Measurements from ENCODE around the gene ITGB6. TPM values are rescaled to one million over a fixed set of nuclear protein-coding genes. Genes with fewer than 3 reads are reported as not detected.

Gene ITGB6
- polyA plus RNA-seq, 2 of the 4 experiments (the other 2 are of a cell fraction) = 4.2 to 5.0 TPM

DNA sequence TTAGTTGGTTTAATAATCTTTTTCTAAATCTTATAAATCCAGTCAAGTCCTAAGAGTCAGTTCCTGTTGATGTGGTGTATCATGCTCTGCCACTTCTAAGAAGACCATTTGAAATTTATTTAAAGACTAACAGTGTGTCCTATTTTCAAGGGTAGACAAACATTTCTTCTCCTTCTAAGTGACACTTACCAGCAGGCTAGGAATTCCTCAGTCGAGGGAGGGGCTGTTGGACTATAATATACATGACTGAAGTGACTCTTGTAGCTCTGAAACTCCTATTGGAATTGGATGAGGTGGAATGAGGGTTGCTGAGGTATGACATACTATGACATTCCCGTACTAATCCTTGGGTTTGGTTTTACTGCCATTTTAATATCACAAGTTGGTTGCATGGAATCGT is 30.6 kb downstream of the ITGB6 start:
- Histone ChIP-seq H3K9me3 (no peaks in the 10 kb centered on the region), H3K4me1 (peaks cover 11% of the 10 kb centered on the region), H3K4me3 (no peak overlapping the region), H3K4me2 (no peak overlapping the region), H3K27ac (no peak overlapping the region)
- no peak for ATAC-seq
- TF ChIP-seq TFCP2L1 (CRISPR knock-in tag; IDR thresholded peaks at IDR 0.05) = no peak
- TF ChIP-seq, protein P1, sequence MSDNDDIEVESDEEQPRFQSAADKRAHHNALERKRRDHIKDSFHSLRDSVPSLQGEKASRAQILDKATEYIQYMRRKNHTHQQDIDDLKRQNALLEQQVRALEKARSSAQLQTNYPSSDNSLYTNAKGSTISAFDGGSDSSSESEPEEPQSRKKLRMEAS (IDR thresholded peaks at IDR 0.05) = no peak
- TF ChIP-seq ZC3H11A (IDR thresholded peaks at IDR 0.05) = no peak
- no peak for TF ChIP-seq ZFP36 (IDR thresholded peaks at IDR 0.05; ENCODE audit: borderline replicate concordance, partially characterized antibody)
- TF ChIP-seq SMC3 (IDR thresholded peaks at IDR 0.05) = no peak
- TF ChIP-seq BHLHE40 (IDR thresholded peaks at IDR 0.05; ENCODE audit: low read depth, low read length) = no peak
- TF ChIP-seq POLR2AphosphoS2 (conservative IDR thresholded peaks at IDR 0.05; ENCODE audit: low read length) = no peak
- TF ChIP-seq TP53 (CRISPR knock-in tag; IDR thresholded peaks at IDR 0.05) = no peak
- no peak for TF ChIP-seq MAZ (IDR thresholded peaks at IDR 0.05; ENCODE audit: borderline replicate concordance, low read depth, low read length)
- no peak for TF ChIP-seq NFE2L2 (conservative IDR thresholded peaks at IDR 0.05; ENCODE audit: low read length)
- TF ChIP-seq, protein P2, sequence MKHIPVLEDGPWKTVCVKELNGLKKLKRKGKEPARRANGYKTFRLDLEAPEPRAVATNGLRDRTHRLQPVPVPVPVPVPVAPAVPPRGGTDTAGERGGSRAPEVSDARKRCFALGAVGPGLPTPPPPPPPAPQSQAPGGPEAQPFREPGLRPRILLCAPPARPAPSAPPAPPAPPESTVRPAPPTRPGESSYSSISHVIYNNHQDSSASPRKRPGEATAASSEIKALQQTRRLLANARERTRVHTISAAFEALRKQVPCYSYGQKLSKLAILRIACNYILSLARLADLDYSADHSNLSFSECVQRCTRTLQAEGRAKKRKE (CRISPR knock-in tag; IDR thresholded peaks at IDR 0.05; ENCODE audit: low read depth) = no peak
- no peak for TF ChIP-seq EHF (CRISPR knock-in tag; IDR thresholded peaks at IDR 0.05)
- no peak for TF ChIP-seq JUNB (IDR thresholded peaks at IDR 0.05)
- no peak for TF ChIP-seq HOXA7 (CRISPR knock-in tag; IDR thresholded peaks at IDR 0.05)
- no peak for TF ChIP-seq RAD21 (conservative IDR thresholded peaks at IDR 0.05 in 1 of 2, IDR thresholded peaks at IDR 0.05 in 1 of 2)
- no peak for TF ChIP-seq FOXS1 (CRISPR knock-in tag; IDR thresholded peaks at IDR 0.05)
- TF ChIP-seq, protein P3, sequence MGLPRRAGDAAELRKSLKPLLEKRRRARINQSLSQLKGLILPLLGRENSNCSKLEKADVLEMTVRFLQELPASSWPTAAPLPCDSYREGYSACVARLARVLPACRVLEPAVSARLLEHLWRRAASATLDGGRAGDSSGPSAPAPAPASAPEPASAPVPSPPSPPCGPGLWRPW (IDR thresholded peaks at IDR 0.05) = no peak
- no peak for TF ChIP-seq KDM5A (IDR thresholded peaks at IDR 0.05)
- TF ChIP-seq RFX5 (IDR thresholded peaks at IDR 0.05) = no peak
- no peak for FAIRE-seq
- CTCF ChIA-PET = interaction anchor here (1.3 to 1.4 kb wide), 2 partner anchors 9 to 11 kb away, joined by 4 to 6 read pairs; no protein-coding TSS in a partner anchor
- POLR2A ChIA-PET = no interaction called here
- WGBS (ENCODE audit: missing lambda C conversion rate) = 59% methylated on average over 3 of the region's 3 CpGs
- no peak for DNase-seq (ENCODE audit: low read depth in 1 of 2, low spot score in 1 of 2)

DNA sequence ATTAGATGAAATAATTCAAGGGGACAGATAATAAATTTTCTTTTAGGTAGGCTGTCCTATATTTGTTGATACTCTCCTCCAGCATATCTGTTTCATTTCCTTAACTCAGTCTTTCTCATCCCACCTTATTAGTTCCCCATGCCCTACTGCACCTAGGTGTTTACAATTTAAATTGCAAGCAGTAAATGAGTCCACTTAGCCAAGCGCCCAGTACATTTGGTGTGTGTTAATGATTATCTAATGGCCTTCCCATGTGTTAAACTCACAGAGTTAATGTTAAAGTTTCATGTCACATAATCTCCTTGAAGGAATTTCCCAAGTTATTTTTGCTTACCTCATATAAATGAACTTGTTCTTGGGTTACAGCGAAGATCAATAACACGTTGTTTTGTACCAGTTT is 31.2 kb downstream of the ITGB6 start:
- Histone ChIP-seq H3K4me1 (peaks cover 11% of the 10 kb centered on the region), H3K9me3 (no peaks in the 10 kb centered on the region), H3K4me2 (no peak overlapping the region), H3K4me3 (no peak overlapping the region), H3K27ac (no peak overlapping the region)
- ChIA-PET POLR2A (no interaction called here), CTCF (interaction anchor here (0.9 to 1.4 kb wide), 3 partner anchors 10 to 22 kb away, joined by 3 to 6 read pairs (median 4); no protein-coding TSS in a partner anchor)
- ATAC-seq (no peak), DNase-seq (ENCODE audit: low read depth in 1 of 2, low spot score in 1 of 2) (no peak), FAIRE-seq (no peak)
- TF ChIP-seq ZSCAN20 (CRISPR knock-in tag; IDR thresholded peaks at IDR 0.05) = no peak
- TF ChIP-seq CHD4 (IDR thresholded peaks at IDR 0.05; ENCODE audit: borderline replicate concordance) = no peak
- TF ChIP-seq FOXS1 (CRISPR knock-in tag; IDR thresholded peaks at IDR 0.05) = no peak
- TF ChIP-seq KDM5A (IDR thresholded peaks at IDR 0.05) = no peak
- no peak for TF ChIP-seq POLR2AphosphoS2 (conservative IDR thresholded peaks at IDR 0.05; ENCODE audit: low read length)
- TF ChIP-seq, protein P4, sequence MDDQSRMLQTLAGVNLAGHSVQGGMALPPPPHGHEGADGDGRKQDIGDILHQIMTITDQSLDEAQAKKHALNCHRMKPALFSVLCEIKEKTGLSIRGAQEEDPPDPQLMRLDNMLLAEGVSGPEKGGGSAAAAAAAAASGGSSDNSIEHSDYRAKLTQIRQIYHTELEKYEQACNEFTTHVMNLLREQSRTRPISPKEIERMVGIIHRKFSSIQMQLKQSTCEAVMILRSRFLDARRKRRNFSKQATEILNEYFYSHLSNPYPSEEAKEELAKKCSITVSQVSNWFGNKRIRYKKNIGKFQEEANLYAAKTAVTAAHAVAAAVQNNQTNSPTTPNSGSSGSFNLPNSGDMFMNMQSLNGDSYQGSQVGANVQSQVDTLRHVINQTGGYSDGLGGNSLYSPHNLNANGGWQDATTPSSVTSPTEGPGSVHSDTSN (IDR thresholded peaks at IDR 0.05) = no peak
- TF ChIP-seq EHF (CRISPR knock-in tag; IDR thresholded peaks at IDR 0.05) = no peak
- 59% methylated on average over 3 of the region's 3 CpGs for WGBS (ENCODE audit: missing lambda C conversion rate)

DNA sequence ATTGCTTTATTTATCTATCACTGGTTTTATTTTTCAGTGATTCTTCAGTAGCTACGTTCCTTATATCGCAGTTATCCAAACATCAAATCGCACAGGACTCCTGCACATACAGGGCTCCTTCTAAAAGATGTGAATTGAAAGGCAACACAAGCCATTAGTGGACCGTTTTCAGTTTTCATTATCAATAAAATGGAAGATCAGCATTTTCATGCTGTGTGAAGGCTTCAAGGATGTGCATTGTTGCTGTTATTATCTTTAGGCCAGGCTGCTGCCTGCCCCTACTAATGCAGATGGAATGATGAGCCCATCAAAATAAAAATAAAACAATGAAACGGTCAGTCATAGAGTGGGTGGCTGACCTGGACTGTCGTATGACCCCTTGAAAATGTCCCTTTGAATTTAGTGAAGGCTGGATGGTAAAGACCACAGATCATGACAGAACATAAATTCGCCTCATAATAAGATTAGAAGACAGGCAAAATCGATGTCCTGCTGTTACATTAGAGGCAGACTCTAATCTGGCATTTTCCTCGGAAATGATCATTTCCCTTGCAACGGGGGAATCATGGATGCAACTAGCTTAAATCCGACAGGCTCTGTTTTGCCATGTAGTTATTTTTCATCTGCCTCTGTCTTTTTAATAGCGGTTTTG is 32.9 kb downstream of the ITGB6 start:
- DNase-seq (ENCODE audit: low read depth in 1 of 2, low spot score in 1 of 2) = no peak
- 84% methylated on average over 12 of the region's 12 CpGs for WGBS (ENCODE audit: missing lambda C conversion rate)
- no peak for FAIRE-seq
- TF ChIP-seq, protein P5, sequence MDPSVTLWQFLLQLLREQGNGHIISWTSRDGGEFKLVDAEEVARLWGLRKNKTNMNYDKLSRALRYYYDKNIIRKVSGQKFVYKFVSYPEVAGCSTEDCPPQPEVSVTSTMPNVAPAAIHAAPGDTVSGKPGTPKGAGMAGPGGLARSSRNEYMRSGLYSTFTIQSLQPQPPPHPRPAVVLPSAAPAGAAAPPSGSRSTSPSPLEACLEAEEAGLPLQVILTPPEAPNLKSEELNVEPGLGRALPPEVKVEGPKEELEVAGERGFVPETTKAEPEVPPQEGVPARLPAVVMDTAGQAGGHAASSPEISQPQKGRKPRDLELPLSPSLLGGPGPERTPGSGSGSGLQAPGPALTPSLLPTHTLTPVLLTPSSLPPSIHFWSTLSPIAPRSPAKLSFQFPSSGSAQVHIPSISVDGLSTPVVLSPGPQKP (IDR thresholded peaks at IDR 0.05; ENCODE audit: low read depth, low read length) = no peak
- TF ChIP-seq MAFK (IDR thresholded peaks at IDR 0.05; ENCODE audit: partially characterized antibody) = peak; percentile 37
- ATAC-seq = no peak
- Histone ChIP-seq H3K4me2 (no peak overlapping the region), H3K9me3 (no peaks in the 10 kb centered on the region), H3K4me1 (peaks cover 11% of the 10 kb centered on the region), H3K27ac (no peak overlapping the region), H3K4me3 (no peak overlapping the region)
- POLR2A ChIA-PET = no interaction called here
- CTCF ChIA-PET = no interaction called here

All from A549 (cell line).